HCT116 (cell line): ENCODE data around the gene RPL22L1. TPM values are rescaled to one million over a fixed set of nuclear protein-coding genes. Genes with fewer than 3 reads are reported as not detected.
A peak's percentile ranks its signal among the peaks of the same experiment; 100 is the strongest.

ENCODE experiments used
- ATAC-seq: fragments of 200-7000 bp; cut with Tn5 transposase; 2 replicates; pipeline ENCODE4 v1.9.1; 2020; ENCODE audit warnings: mild to moderate bottlenecking, moderate library complexity
- BruUV-seq: library from RNA; stranded (reverse); fragments of 400-500 nt; replicated peaks from 2 replicates; lab custom pipeline; 2021; lab: Mats Ljungman, UMichigan
- CTCF ChIA-PET: fragments of 300-600 bp; sonication (Branson Sonifier 250); formaldehyde crosslinking; loops from one replicate; lab custom pipeline; 2021; ENCODE audit warnings: antibody characterized with exemption; lab: Charles Lee
- POLR2A ChIA-PET: fragments of 300-600, 350-600 bp; sonication (Branson Sonifier 250); formaldehyde crosslinking; loops from one replicate; lab custom pipeline; 2021; ENCODE audit warnings: antibody characterized with exemption; lab: Charles Lee
- RAD21 ChIA-PET, 2 experiments: fragments of 300-600 bp; sonication (Branson Sonifier 250); formaldehyde crosslinking; loops; one replicate each; lab custom pipeline; 2023; ENCODE audit warnings: low total read pairs in 2 of 2; ENCODE audit not compliant: uncharacterized antibody in 2 of 2, unreplicated experiment in 2 of 2, low non-redundant PET in 1 of 2; lab: Charles Lee
- DNase-seq: peaks from one replicate; pipeline ENCODE4 v3.0.0-alpha.2; 2010; ENCODE audit warnings: low read depth, low spot score
- H2AFZ ChIP-seq: fragments of 200-600 bp; shearing (Covaris generic), sonication (generic); 2 replicates; pipeline ENCODE4 v1.6.1; 2017; ENCODE audit warnings: low read depth, mixed run types, mixed read lengths, antibody characterized with exemption, low read length; ENCODE audit not compliant: poor library complexity, severe bottlenecking
- H3K27ac ChIP-seq: 2 replicates; pipeline ENCODE4 v1.5.1; 2012; ENCODE audit warnings: low read depth, low read length
- H3K27me3 ChIP-seq: fragments of 200-600 bp; sonication (generic); 2 replicates; pipeline ENCODE4 v1.6.1; 2016; ENCODE audit warnings: mixed run types, low read length, mixed read lengths; ENCODE audit not compliant: insufficient read depth
- H3K36me3 ChIP-seq, 2 experiments: fragments of 200-500 bp in 1 of 2; fragments of 200-600 bp in 1 of 2; sonication (Bioruptor generic) in 1 of 2; sonication (generic) in 1 of 2; 2 replicates each; pipeline versions ENCODE4 v1.5.1 to v1.6.1; 2014 to 2016; ENCODE audit warnings: low read length in 2 of 2, inconsistent platforms in 1 of 2, mixed read lengths in 1 of 2, mixed run types in 1 of 2; ENCODE audit not compliant: insufficient read depth in 2 of 2, control insufficient read depth in 1 of 2
- H3K4me1 ChIP-seq, 2 experiments: fragments of 200-600 bp in 1 of 2; sonication (generic) in 1 of 2; 2 replicates each; pipeline versions ENCODE4 v1.5.1 to v1.6.1; 2012 to 2017; ENCODE audit warnings: low read length in 2 of 2, inconsistent platforms in 1 of 2, mild to moderate bottlenecking in 1 of 2, mixed read lengths in 1 of 2, mixed run types in 1 of 2, moderate library complexity in 1 of 2; ENCODE audit not compliant: insufficient read depth in 2 of 2, control insufficient read depth in 1 of 2
- H3K4me2 ChIP-seq: fragments of 200-600 bp; sonication (generic); 2 replicates; pipeline ENCODE4 v1.6.1; 2017; ENCODE audit warnings: mixed run types, low read length, mixed read lengths
- H3K4me3 ChIP-seq, 2 experiments: fragments of 200-600 bp in 1 of 2; sonication (generic) in 1 of 2; replicated peaks in 1 of 2; 2 replicates each; pipeline ENCODE4 v1.5.1; 2011 to 2016; ENCODE audit warnings: low read length in 2 of 2, control low read depth in 1 of 2, low read depth in 1 of 2, mild to moderate bottlenecking in 1 of 2, mixed read lengths in 1 of 2, mixed run types in 1 of 2
- H3K79me2 ChIP-seq: fragments of 200-600 bp; sonication (generic); 2 replicates; pipeline ENCODE4 v1.6.1; 2017; ENCODE audit warnings: mild to moderate bottlenecking, mixed run types, low read length, moderate library complexity, mixed read lengths; ENCODE audit not compliant: insufficient read depth
- H3K9ac ChIP-seq: fragments of 200-600 bp; sonication (generic); 2 replicates; pipeline ENCODE4 v1.6.1; 2016; ENCODE audit warnings: low read length, mixed read lengths
- H3K9me2 ChIP-seq: fragments of 200-600 bp; sonication (generic), shearing (Covaris generic); 2 replicates; pipeline ENCODE4 v1.6.1; 2017; ENCODE audit warnings: mixed run types, mild to moderate bottlenecking, moderate library complexity; ENCODE audit not compliant: insufficient read depth
- H3K9me3 ChIP-seq, 2 experiments: fragments of 200-500 bp in 1 of 2; fragments of 200-600 bp in 1 of 2; sonication (Bioruptor generic) in 1 of 2; sonication (generic) in 1 of 2; 2 replicates each; pipeline ENCODE4 v1.6.1; 2014 to 2017; ENCODE audit warnings: low read length in 2 of 2, mixed read lengths in 2 of 2, inconsistent platforms in 1 of 2, low read depth in 1 of 2, mild to moderate bottlenecking in 1 of 2, mixed run types in 1 of 2, moderate library complexity in 1 of 2; ENCODE audit not compliant: control insufficient read depth in 1 of 2, insufficient read depth in 1 of 2
- H4K20me1 ChIP-seq: fragments of 200-600 bp; sonication (generic), shearing (Covaris generic); 2 replicates; pipeline ENCODE4 v1.6.1; 2017; ENCODE audit warnings: mixed run types, mild to moderate bottlenecking, moderate library complexity; ENCODE audit not compliant: insufficient read depth
- SP1 ChIP-seq: IDR thresholded peaks from 2 replicates; pipeline ENCODE4 v1.6.1; 2012; ENCODE audit warnings: low read depth
- TCF7L2 ChIP-seq: IDR thresholded peaks from 2 replicates; pipeline ENCODE4 v1.7.0; 2011; ENCODE audit warnings: borderline replicate concordance, inconsistent platforms; ENCODE audit not compliant: insufficient read depth, insufficient read length; ENCODE audit errors: extremely low read depth
- intact Hi-C: fragments of 100-400 bp; cut with micrococcal nuclease; formaldehyde crosslinking; loops from 2 replicates; pipeline ENCODE4 v1.10.0; 2022
- total RNA-seq: library from RNA; stranded (reverse); gene quantifications from one replicate; pipeline ENCODE4 v1.2.1, GENCODE V29; 2021; ENCODE audit not compliant: unreplicated experiment

Gene RPL22L1
- total RNA-seq, 1 experiment from 2014 or later = 492 TPM

DNA sequence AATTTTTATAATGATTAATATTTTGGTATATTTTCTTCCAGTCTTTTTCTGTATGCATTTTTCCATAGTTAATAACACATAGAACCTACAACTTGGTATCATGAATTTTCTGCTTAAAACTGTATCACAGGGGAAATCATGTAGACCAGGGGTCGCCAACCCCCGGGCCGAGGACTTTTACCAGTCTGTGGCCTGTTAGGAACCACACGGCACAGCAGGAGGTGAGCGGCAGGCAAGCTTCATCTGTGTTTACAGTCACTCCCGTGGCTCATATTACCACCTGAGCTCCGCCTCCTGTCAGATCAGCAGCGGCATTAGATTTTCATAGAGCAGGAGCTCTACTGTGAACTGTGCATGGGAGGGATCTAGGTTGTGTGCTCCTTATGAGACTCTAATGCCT is 54.7 kb downstream of the RPL22L1 start:
- Histone ChIP-seq H3K4me3 (no peak overlapping the region), H3K4me1 (peaks cover 8 to 12% of the 10 kb centered on the region in 2 experiments; a peak in 2 of 4 replicates), H3K27ac (no peak overlapping the region), H4K20me1 (no peaks in the 10 kb centered on the region), H3K79me2 (no peaks in the 10 kb centered on the region), H3K27me3 (no peaks in the 10 kb centered on the region), H3K9me3 (no peaks in the 10 kb centered on the region), H2AFZ (peak overlapping the region; percentile 78), H3K36me3 (no peaks in the 10 kb centered on the region), H3K9me2 (no peaks in the 10 kb centered on the region), H3K4me2 (peak overlapping the region; percentile 59), H3K9ac (no peak overlapping the region)
- CTCF ChIA-PET = interaction anchor here (0.8 to 9.7 kb wide), 2 partner anchors 33 to 403 kb away, joined by 3 to 212 read pairs; no protein-coding TSS in a partner anchor
- BruUV-seq = no TSS peak
- RAD21 ChIA-PET = interaction anchor here in 1 of 2 experiments (0.7 kb wide), 1 partner anchor 401 kb away, joined by 3 read pairs; no protein-coding TSS in a partner anchor
- DNase-seq = peak; percentile 29
- peak; percentile 83 for ATAC-seq
- TF ChIP-seq TCF7L2 (peak; percentile 71), SP1 (no peak)
- POLR2A ChIA-PET = no interaction called here
- intact Hi-C loops = loop anchor here (10.0 kb wide), 1 partner anchor 631 kb away; the partner anchor contains the start of gene PHC3

Other genes starting within 250 kb of the RPL22L1 start
- 19.4 TPM for gene EIF5A2, start 38.4 kb upstream of the RPL22L1 start, total RNA-seq
- not detected for gene SLC2A2, start 156.5 kb upstream of the RPL22L1 start, total RNA-seq